Thoracic aorta (tissue), 2 donors: Measurements from ENCODE around the gene GABRQ. TPM values are rescaled to one million over a fixed set of nuclear protein-coding genes. Genes with fewer than 3 reads are reported as not detected.

Source experiments
- ATAC-seq: fragments of 150-250 bp; one replicate; pipeline ENCODE4 v1.8.0; 2017; ENCODE audit warnings: low read depth; ENCODE audit not compliant: insufficient number of reproducible peaks, low FRiP score
- DNase-seq: peaks from one replicate; pipeline ENCODE4 v3.0.0-alpha.2; 2020; ENCODE audit warnings: low spot score
- H3K27ac ChIP-seq, 2 donors: fragments of 200-600 bp; sonication (generic); 1 replicate in 1 of 2; 2 replicates in 1 of 2; pipeline ENCODE4 v1.5.1; 2016; ENCODE audit warnings: mild to moderate bottlenecking in 2 of 2, moderate library complexity in 2 of 2
- H3K27me3 ChIP-seq: fragments of 200-600 bp; sonication (generic); replicated peaks from 2 replicates; pipeline ENCODE4 v1.6.0; 2016; ENCODE audit warnings: mild to moderate bottlenecking; ENCODE audit not compliant: insufficient read depth
- H3K36me3 ChIP-seq: fragments of 200-600 bp; sonication (generic); one replicate; pipeline ENCODE4 v1.5.1; 2016
- H3K4me1 ChIP-seq, 2 donors: fragments of 200-600 bp; sonication (generic); 1 replicate in 1 of 2; 2 replicates in 1 of 2; pipeline versions ENCODE4 v1.5.1 to v1.6.0; 2016; ENCODE audit warnings: low read depth in 2 of 2, mild to moderate bottlenecking in 1 of 2; ENCODE audit not compliant: control insufficient read depth in 1 of 2
- H3K4me3 ChIP-seq: fragments of 200-600 bp; sonication (generic); 2 replicates; pipeline ENCODE4 v1.5.1; 2016; ENCODE audit warnings: mild to moderate bottlenecking
- H3K9me3 ChIP-seq: fragments of 200-600 bp; sonication (generic); 2 replicates; pipeline ENCODE4 v1.5.1; 2016
- CTCF ChIP-seq: fragments of 200-600 bp; sonication (generic); IDR thresholded peaks from one replicate; pipeline ENCODE4 v1.5.1; 2019; ENCODE audit warnings: antibody characterized with exemption
- total RNA-seq, 2 donors: library from RNA; depleted of rRNA; stranded (reverse); fragments of >200 nt; gene quantifications; one replicate each; pipeline versions ENCODE4 v1.1.0 to v1.2.3, GENCODE V29; 2016

The GABRQ gene
- not detected for total RNA-seq

- Histone ChIP-seq H3K4me1 (no peaks in the 10 kb centered on the region), H3K27me3 (no peaks in the 10 kb centered on the region), H3K4me3 (no peak within 1 kb of the TSS), H3K36me3 (no peaks in the 10 kb centered on the region), H3K9me3 (no peaks in the 10 kb centered on the region), H3K27ac (no peak within 1 kb of the TSS)
- ATAC-seq (no peak), DNase-seq (no peak)
- no peak for TF ChIP-seq CTCF
These were observed at the start of gene GABRQ for GRCh38 chrX:152637649-152638442. GABRQ (plus strand) TSS chrX:152637895; CDS start chrX:152638203, 308 bp downstream.

- DNase-seq (no peak), ATAC-seq (no peak)
- H3K4me1 ChIP-seq, result no peaks in the 10 kb centered on the region
These were observed 49.5 kb upstream of the GABRQ start for GRCh38 chrX:152588206-152588605.

GRCh38 chrX:152600853-152601633, 36.7 kb upstream of the GABRQ start:
- H3K9me3 ChIP-seq, result no peaks in the 10 kb centered on the region
- H3K36me3 ChIP-seq, result no peaks in the 10 kb centered on the region
- H3K4me3 ChIP-seq, result no peak overlapping the region
- no peaks in the 10 kb centered on the region for H3K4me1 ChIP-seq
- no peak overlapping the region for H3K27ac ChIP-seq
- no peak for DNase-seq
- no peak for TF ChIP-seq CTCF
- ATAC-seq, result no peak
- H3K27me3 ChIP-seq, result no peaks in the 10 kb centered on the region

More at GRCh38 chrX:152588206-152588605, 49.5 kb upstream of the GABRQ start:
- no peak overlapping the region for H3K4me3 ChIP-seq
- TF ChIP-seq CTCF, result no peak
- no peaks in the 10 kb centered on the region for H3K36me3 ChIP-seq
- no peaks in the 10 kb centered on the region for H3K27me3 ChIP-seq
- no peaks in the 10 kb centered on the region for H3K9me3 ChIP-seq
- no peak overlapping the region for H3K27ac ChIP-seq

GRCh38 chrX:152601848-152602616, 35.7 kb upstream of the GABRQ start:
- Histone ChIP-seq H3K4me1 (no peaks in the 10 kb centered on the region), H3K4me3 (no peak overlapping the region), H3K36me3 (no peaks in the 10 kb centered on the region), H3K27ac (no peak overlapping the region), H3K9me3 (no peaks in the 10 kb centered on the region), H3K27me3 (no peaks in the 10 kb centered on the region)
- no peak for TF ChIP-seq CTCF
- DNase-seq (no peak), ATAC-seq (no peak)

- no peaks in the 10 kb centered on the region for H3K27me3 ChIP-seq
- no peak for DNase-seq
- H3K4me3 ChIP-seq, result no peak overlapping the region
- H3K27ac ChIP-seq, result no peak overlapping the region
- H3K4me1 ChIP-seq, result no peaks in the 10 kb centered on the region
- TF ChIP-seq CTCF, result no peak
- no peak for ATAC-seq
- no peaks in the 10 kb centered on the region for H3K36me3 ChIP-seq
- H3K9me3 ChIP-seq, result no peaks in the 10 kb centered on the region
These were observed 22.9 kb upstream of the GABRQ start for GRCh38 chrX:152614791-152615190.
